Psoas muscle (tissue), 8 donors: Measurements from ENCODE around the gene RIBC2. TPM values are rescaled to one million over a fixed set of nuclear protein-coding genes. Genes with fewer than 3 reads are reported as not detected.
A peak's percentile ranks its signal among the peaks of the same experiment; 100 is the strongest.

Source experiments
- ATAC-seq, 4 donors: fragments of 200-7000 bp; cut with Tn5 transposase; one replicate each; pipeline ENCODE4 v1.9.1; 2020; ENCODE audit warnings: moderate library complexity in 3 of 4, mild to moderate bottlenecking in 2 of 4
- DNase-seq, 2 donors: peaks; one replicate each; pipeline ENCODE4 v3.0.0-alpha.2; 2020
- H3K27ac ChIP-seq: fragments of 200-600 bp; one replicate; pipeline ENCODE4 v1.8.0; 2022
- H3K27me3 ChIP-seq, 3 donors: fragments of 200-600 bp in 1 of 3; one replicate each; pipeline versions ENCODE4 v1.6.1 to v1.8.0; 2013 to 2022; ENCODE audit warnings: low read length in 2 of 3, mild to moderate bottlenecking in 2 of 3, moderate library complexity in 1 of 3; ENCODE audit not compliant: insufficient read depth in 3 of 3
- H3K36me3 ChIP-seq, 2 donors: fragments of 200-600 bp in 1 of 2; one replicate each; pipeline versions ENCODE4 v1.6.1 to v1.8.0; 2013 to 2022; ENCODE audit warnings: low read depth in 1 of 2, mild to moderate bottlenecking in 1 of 2, moderate library complexity in 1 of 2; ENCODE audit not compliant: insufficient read depth in 1 of 2
- H3K4me1 ChIP-seq: fragments of 200-600 bp; one replicate; pipeline ENCODE4 v1.8.0; 2022
- H3K4me3 ChIP-seq: fragments of 200-600 bp; one replicate; pipeline ENCODE4 v1.8.0; 2022; ENCODE audit warnings: mild to moderate bottlenecking
- H3K9me3 ChIP-seq: fragments of 200-600 bp; one replicate; pipeline ENCODE4 v1.8.0; 2022
- CTCF ChIP-seq: fragments of 200-600 bp; IDR thresholded peaks from one replicate; pipeline ENCODE4 v1.8.0; 2022; ENCODE audit warnings: antibody characterized with exemption
- WGBS, 3 donors: extraction: QIAGEN DNeasy Blood & Tissue Kit; methylation state at CpG; one replicate each; pipeline versions ENCODE4 v1.1.6 to v1.1.7; 2013; 5-methylcytosine and 5-hydroxymethylcytosine counted together
- intact Hi-C, 2 donors: fragments of 100-400 bp; cut with DNase I; formaldehyde crosslinking; loops; one replicate each; pipeline versions ENCODE4 v1.11.0 to v1.14.2; 2022
- polyA plus RNA-seq, 3 donors: library from polyadenylated mRNA; stranded (reverse); fragments of 200-250 nt; gene quantifications; one replicate each; pipeline ENCODE4 v1.2.3, GENCODE V29; 2013
- total RNA-seq, 4 donors: library from RNA; stranded (reverse); fragmentation: NEBNext Ultra II Directional in 2 of 4; extraction: Animal tissue kit (Norgen Biotek cat#: 25700) in 2 of 4; gene quantifications; one replicate each; pipeline versions ENCODE4 v1.2.1 to v1.2.4, GENCODE V29; 2021 to 2023
- donor health status: healthy with polysubstance abuse.
- donor health status: DM: no; HTN: no; CAD: no; lungs with moderate emphysema.
- donor health status: Bipolar disorder and iron deficiency.
- donor health status: healthy.
- donor health status: DM: yes; HTN: yes; CAD: no.
- donor health status: DM: no; HTN: no; CAD: no.
- donor health status: DM: no; HTN: no; CAD: no.
- donor health status: DM: yes; HTN: yes; CAD: no.

RIBC2 gene
- total and polyA plus RNA-seq, 7 donors, result 0.04 TPM; not detected in 6

GRCh38 chr22:45452565-45453379 is 39.3 kb downstream of the RIBC2 start:
- H3K4me3 ChIP-seq, result no peak overlapping the region
- no peaks in the 10 kb centered on the region for H3K9me3 ChIP-seq
- no peak for TF ChIP-seq CTCF
- ATAC-seq (no peak), DNase-seq (peak in 1 of 2 donors; percentile 38)
- H3K4me1 ChIP-seq, result no peaks in the 10 kb centered on the region
- H3K27ac ChIP-seq, result no peak overlapping the region
- H3K27me3 ChIP-seq, result no peaks in the 10 kb centered on the region
- H3K36me3 ChIP-seq, result no peaks in the 10 kb centered on the region
- intact Hi-C loops, result no loop called here
- WGBS, 3 donors, result 59 to 68% (median 61%) methylated on average over 8 of the region's 8 CpGs

- no peak for ATAC-seq
- H3K9me3 ChIP-seq, result no peaks in the 10 kb centered on the region
- no peak overlapping the region for H3K4me3 ChIP-seq
- intact Hi-C loops, result no loop called here
- 94 to 96% (median 95%) methylated on average over 6 of the region's 6 CpGs for WGBS, 3 donors
- peak in 1 of 2 donors; percentile 18 for DNase-seq
- no peaks in the 10 kb centered on the region for H3K36me3 ChIP-seq
- no peaks in the 10 kb centered on the region for H3K4me1 ChIP-seq
- H3K27me3 ChIP-seq, result no peaks in the 10 kb centered on the region
- no peak overlapping the region for H3K27ac ChIP-seq
- TF ChIP-seq CTCF, result no peak
These were observed 40.3 kb downstream of the RIBC2 start for GRCh38 chr22:45453764-45454163.

- Histone ChIP-seq H3K36me3 (no peaks in the 10 kb centered on the region), H3K27me3 (no peaks in the 10 kb centered on the region), H3K4me1 (no peaks in the 10 kb centered on the region), H3K27ac (no peak overlapping the region), H3K9me3 (no peaks in the 10 kb centered on the region), H3K4me3 (no peak overlapping the region)
- WGBS, 3 donors, result 56 to 76% (median 57%) methylated on average over 4 of the region's 4 CpGs
- ATAC-seq, result no peak
- DNase-seq, result peak in 1 of 2 donors; percentile 15
- TF ChIP-seq CTCF, result no peak
- intact Hi-C loops, result no loop called here
These were observed 40.8 kb downstream of the RIBC2 start for GRCh38 chr22:45454275-45454674.

- no peak overlapping the region for H3K27ac ChIP-seq
- peak in 1 of 2 donors; percentile 32 for DNase-seq
- intact Hi-C loops, result no loop called here
These were observed 41.7 kb downstream of the RIBC2 start for GRCh38 chr22:45455212-45455611.

More at GRCh38 chr22:45455212-45455611, 41.7 kb downstream of the RIBC2 start:
- Histone ChIP-seq H3K4me3 (no peak overlapping the region), H3K27me3 (peaks cover 0 to 1% (median 0%) of the 10 kb centered on the region in 3 donors), H3K4me1 (no peaks in the 10 kb centered on the region), H3K9me3 (no peaks in the 10 kb centered on the region), H3K36me3 (no peaks in the 10 kb centered on the region)
- ATAC-seq, result no peak
- TF ChIP-seq CTCF, result no peak
- WGBS, 3 donors, result 46 to 61% (median 52%) methylated on average over 14 of the region's 14 CpGs
